Activated CD4-positive, alpha-beta T cell treated with anti-CD3 and anti-CD28 coated beads, Interleukin-2, amount 50 U/mL, for 16 hours (primary cell): ENCODE data around the gene PCDHAC2.

ENCODE experiments used
- DNase-seq: peaks from one replicate; pipeline ENCODE4 v3.0.0-alpha.2; 2020

Gene PCDHAC2

DNA sequence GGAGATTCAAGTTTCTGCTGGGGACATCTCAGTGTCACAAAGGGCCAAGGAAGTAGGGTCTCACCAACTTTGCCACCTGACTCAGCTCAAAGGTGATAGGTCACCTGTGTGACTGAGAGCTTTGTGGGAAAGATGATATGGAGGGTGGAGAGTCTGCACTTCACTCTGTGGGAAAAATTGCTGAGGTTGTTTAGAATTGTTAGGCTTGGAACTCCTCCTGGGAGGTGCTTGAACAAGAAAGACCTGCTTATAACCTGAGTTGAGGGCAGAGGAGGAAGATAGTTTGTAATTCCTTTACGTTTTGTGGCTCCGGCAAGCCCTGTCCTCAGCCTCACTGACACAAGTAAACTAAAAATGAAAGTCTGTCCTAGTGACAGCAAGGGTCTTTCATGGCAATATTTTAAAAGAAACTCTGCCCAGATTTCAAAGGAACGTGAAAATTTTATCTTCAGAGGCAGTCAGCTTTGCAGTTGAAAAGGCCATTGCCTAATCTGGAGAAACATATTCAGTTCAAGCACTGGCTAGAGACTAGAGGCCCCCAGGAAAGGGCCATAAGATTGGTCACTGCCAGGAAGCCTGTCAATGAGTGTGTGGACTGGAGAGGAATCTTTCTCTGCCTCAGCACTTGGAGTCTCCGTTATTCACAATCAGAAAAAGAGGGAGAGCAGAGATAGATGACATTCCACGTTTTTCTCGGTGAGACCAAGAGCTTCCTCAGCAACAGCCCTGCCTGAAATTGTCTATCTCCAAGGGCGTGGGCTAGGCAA lies 23.2 kb downstream of the PCDHAC2 start:
- DNase-seq: no peak

DNA sequence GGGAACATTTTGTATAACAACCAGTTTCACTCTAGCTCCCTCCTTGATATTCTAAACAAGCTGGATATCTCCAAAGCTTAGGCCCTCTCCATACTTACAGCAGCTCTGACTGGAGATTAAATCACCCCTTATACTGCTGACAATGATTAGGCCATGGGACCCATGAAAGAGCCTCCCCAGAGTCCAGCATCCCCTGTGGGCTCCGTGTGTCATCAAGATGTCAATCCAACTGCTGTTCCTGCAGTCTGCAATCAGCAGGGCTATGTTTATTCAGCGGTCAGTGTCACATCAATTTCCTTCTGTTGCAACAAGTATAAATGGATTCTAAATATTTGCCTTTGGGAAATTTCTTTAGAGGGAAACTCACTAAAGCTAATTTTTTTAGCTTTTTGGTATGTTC lies 26.6 kb downstream of the PCDHAC2 start:
- DNase-seq: no peak

DNA sequence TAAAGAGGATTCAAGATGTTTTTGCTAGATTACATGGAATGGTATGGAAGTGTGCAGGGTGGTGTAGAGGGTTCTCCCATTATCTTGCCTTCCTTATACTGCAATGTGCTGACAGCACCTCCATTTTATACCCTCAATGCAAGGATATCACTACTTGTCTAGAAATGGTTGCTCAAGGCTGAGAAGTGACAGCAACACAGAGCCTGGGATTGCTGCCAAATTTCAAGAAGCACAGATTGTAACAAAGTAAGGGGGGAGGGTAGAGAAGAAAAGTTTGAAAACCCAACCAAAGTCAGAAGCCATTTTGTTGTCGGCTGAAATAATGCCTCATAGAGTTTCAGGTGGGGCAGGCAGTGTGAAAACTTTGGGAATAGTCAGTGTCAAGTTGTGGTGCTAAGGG lies 29.8 kb downstream of the PCDHAC2 start:
- DNase-seq: no peak

DNA sequence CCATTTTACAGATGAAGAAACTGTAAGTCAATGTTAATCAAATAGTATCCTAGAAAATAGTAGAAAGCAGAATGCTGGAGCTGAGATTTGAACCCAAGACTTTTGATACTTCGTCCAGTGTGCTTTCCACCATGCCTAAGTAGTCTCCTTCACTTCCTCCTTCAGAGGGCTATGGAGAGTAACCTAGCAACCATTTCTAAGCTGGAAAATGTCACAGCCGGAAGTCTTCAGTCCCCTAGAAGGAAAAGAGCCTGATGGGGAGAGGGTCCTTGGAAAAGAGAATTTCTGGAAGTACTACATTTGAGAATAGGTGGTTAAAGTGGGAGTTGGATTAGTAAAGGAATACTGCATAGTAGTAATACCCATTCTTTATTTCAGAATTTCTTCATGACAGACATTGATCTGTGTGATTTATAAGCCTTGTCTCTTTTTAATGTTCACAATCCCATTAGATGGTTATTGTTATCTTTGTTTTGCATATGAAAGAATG lies 32.7 kb downstream of the PCDHAC2 start:
- no peak for DNase-seq

DNA sequence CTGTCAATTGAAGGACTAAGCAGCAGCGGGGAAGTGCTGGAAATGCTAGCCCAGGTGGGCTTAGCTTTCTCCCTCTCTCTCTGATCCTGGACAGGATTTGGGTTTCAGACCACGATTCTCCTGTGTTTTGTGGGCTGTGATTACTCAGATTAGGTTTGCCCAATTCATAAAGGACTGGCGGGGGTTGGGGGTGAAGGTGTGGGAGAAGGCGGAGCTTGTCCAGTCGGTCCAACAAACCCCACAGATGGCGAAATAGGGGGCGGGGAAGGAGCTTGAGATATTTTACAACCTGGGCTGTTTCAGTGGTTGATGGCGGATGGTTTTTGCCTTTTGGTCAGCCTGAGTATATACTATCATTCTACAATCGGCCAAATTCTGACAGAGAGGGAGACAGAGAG lies 35.2 kb downstream of the PCDHAC2 start:
- DNase-seq: no peak

DNA sequence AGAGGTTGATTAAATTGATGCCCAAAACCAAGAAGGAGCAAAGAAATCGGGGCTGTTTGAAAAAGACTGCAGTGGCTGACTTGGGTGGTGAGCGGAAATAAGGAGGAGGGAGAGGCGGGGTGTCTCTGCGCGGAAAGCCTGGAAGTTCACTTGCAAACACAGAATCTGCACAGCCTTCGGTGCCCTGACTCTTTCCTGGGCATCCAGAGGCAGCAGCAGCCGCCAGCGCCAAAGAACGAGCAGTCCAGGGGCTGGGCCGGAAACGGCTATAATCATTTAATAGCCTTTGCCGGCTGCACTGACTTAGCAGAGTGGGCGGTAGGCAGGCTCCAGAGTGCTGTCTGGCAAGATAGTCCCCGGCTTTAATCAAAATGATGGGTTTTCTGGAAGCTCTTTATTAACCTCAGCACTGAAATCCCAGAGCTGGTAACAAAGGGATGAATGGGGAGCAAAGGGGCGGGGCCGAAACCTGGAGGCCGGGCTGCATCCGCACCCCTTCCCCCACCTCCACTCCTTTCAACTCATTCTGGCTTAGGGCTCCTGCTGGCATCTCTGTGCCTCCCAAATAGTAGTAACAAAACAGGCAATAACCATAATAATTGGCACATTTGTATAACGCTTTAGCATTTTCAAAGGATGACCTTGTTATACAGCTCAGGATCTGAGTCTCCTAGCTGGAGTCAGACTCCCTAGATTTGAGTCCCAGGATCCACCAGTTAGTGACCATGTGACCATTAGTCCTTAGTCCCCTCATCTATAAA lies 35.7 kb downstream of the PCDHAC2 start:
- DNase-seq: no peak

DNA sequence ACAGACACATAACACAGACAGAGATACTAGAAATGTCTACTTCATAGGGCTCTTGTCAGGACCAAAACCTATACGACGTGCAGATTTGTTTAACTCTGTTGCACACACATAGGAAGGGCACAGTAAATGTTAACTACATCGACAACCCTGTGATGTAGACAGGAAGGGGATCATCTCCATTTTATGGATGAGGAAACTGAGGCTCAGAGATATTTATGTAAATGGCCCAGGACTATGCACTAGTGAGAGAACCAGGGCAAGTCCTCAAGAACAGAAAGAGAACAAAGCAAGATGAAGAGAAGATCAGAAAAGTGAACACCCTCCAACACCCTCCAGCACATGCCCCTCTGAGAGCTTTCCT lies 36.3 kb downstream of the PCDHAC2 start:
- DNase-seq: no peak

DNA sequence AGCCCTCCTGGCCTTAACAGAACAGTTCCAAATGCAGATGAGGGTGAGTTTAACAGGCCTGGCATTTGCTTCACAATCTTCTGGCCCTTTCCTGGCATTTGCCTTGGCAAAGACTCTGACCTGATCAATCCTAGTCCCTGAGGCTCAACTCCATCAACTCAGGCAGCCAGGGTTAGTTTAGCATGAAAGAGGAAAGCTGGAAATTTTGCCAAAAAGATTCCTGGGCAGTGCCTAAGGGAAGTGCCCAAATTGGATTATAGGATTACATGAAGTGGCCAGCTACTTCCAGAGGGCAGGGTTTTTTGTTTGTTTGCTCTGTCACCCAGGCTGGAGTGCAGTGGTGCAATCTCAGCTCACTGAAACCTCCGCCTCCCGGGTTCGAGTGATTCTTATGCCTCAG lies 36.8 kb downstream of the PCDHAC2 start:
- DNase-seq: no peak

DNA sequence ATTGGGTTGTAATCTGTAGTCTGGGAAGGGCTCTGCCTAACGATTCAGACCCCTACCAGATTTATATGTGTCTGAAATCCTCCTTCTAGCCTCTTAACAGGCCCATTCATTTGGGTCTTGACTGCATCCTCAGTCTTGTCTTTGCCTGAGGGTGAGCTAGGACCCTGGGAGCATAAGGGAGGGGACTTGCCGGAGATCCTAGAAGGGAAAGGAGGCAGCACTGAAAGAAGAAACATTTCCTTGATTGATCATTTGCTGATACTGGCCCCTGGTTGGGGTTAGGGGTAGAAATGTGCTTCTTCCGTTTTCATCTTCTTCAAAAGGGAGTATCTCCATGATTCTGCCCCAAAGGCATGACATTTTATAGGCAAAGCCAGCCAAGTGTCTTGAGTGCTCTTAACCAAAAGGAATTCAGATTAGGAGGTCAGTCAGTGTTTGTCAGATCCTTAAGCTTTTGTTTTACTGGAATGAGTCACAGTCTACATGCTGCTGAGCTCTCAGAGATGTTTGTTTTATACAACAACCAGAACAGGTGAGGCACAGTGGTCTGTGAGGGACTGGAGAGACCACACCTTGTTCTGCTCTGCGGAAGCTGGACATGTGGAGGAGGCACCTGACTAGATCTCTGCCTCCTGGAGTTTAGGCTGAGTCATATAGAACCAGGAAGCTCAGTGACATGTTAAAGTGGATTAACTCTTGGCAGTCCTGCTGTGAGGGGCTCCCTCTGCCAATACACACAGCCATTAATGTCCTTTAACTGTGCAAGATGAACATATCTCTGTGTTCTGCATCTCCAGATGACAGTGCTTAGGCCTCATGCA lies 37.7 kb downstream of the PCDHAC2 start:
- DNase-seq: no peak

DNA sequence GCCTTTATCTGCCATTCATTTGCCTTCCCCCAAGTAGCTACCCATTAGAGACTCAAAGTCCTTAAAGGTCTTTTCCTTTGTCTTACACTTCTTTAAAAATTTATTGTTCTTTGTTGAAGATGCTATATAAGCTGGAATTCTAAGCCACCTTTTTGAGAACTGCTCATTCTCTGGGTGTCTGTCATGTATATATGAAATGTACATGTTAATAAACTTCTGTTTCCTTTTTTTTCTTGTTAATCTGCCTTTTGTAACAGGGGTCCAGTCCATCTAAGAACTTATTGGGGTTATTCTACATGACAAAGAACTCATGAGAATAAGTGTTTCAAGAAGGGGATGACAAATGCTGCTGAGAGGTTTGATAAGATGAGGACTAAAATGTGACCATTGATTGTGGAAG lies 41.5 kb downstream of the PCDHAC2 start:
- no peak for DNase-seq

DNA sequence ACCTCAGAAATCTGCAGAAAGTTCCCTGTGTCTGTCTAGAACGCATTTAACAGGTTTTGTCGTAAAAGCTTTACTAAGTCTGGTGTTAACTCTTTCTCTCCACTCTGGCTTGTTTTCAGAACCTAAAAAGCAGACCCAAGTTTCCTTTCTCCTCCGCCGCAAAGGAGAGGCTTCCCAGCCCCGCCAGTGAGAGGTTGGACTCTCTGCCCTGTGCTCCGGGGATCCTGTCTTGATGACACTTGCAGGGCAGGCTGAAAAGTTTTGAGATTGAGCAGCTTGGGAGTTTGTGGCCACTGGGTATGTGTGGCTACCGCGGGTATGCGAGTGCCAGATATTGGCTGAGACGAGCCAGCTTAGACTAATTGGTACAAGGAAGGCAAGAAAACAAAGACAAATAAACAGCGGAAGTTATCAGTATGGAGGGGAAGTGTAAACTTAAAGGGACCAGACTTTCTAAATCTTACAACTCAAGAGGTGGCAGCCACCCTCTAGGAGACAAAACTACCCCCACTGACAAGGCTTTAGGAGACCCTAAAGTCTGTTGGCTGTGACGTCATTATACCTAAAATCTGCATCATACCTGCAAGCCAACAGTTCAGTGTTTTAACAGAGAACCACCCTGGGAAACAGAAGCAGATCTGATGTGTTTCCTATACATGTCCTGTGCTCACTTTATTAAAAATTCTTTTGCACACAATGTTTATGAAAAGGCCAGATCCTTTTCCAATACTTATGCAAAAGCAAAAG lies 43.9 kb downstream of the PCDHAC2 start:
- no peak for DNase-seq

DNA sequence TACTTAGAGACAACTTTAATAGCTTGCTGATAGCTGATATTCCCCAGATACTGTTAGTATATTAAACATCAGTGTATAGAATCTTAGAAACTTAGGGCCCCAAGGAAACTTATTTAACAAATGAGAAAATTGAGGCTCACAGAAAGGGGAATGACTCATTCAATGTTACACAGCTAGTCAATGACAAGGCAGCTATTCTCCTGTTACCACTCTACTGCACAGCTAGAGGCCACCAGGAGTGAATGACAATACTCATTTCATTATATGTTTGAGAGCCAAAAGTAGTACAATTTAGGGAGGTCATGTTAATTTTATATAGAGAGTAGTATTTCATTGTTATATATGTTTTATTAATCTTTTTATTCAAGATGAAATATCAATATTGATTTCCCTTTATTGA lies 51.7 kb downstream of the PCDHAC2 start:
- DNase-seq: no peak
